Ovary (tissue), 9 donors: ENCODE results near the gene CEP104. TPM values are rescaled to one million over a fixed set of nuclear protein-coding genes. Genes with fewer than 3 reads are reported as not detected.

Source experiments
- DNase-seq, 5 donors: peaks; one replicate each; pipeline ENCODE4 v3.0.0-alpha.2; 2019 to 2020
- H3K27ac ChIP-seq, 2 donors: fragments of 200-600 bp; one replicate each; pipeline versions ENCODE4 v1.5.1 to v1.8.0; 2019 to 2022
- H3K27me3 ChIP-seq: fragments of 200-600 bp; one replicate; pipeline ENCODE4 v1.8.0; 2022
- H3K36me3 ChIP-seq: fragments of 200-600 bp; sonication (generic); one replicate; pipeline ENCODE4 v1.5.1; 2019
- H3K4me1 ChIP-seq: one replicate; pipeline ENCODE4 v1.8.1; 2013; ENCODE audit warnings: mild to moderate bottlenecking, moderate library complexity; ENCODE audit not compliant: insufficient read depth
- H3K4me3 ChIP-seq: fragments of 200-600 bp; sonication (generic); one replicate; pipeline ENCODE4 v1.5.1; 2017
- H3K9me3 ChIP-seq, 2 donors: fragments of 200-600 bp in 1 of 2; sonication (generic) in 1 of 2; one replicate each; pipeline versions ENCODE4 v1.5.1 to v1.8.1; 2013 to 2019; ENCODE audit warnings: mild to moderate bottlenecking in 1 of 2, moderate library complexity in 1 of 2
- CTCF ChIP-seq, 3 donors: fragments of 450-650 bp in 2 of 3; fragments of 200-600 bp in 1 of 3; IDR thresholded peaks; one replicate each; pipeline versions ENCODE4 v1.5.1 to v1.8.0; 2016 to 2022; ENCODE audit warnings: antibody characterized with exemption in 3 of 3, mild to moderate bottlenecking in 1 of 3
- EP300 ChIP-seq: sonication (generic); formaldehyde crosslinking; IDR thresholded peaks from one replicate; pipeline ENCODE4 v1.6.1; 2017; ENCODE audit warnings: antibody characterized with exemption
- POLR2A ChIP-seq: fragments of 450-650 bp; IDR thresholded peaks from one replicate; pipeline ENCODE4 v1.6.1; 2017; ENCODE audit warnings: antibody characterized with exemption, mild to moderate bottlenecking, moderate library complexity
- WGBS, 3 donors: extraction: QIAGEN DNeasy Blood & Tissue Kit in 1 of 3; methylation state at CpG; one replicate each; pipeline versions ENCODE4 v1.1.5 to v1.1.7; 2013 to 2017; 5-methylcytosine and 5-hydroxymethylcytosine counted together
- intact Hi-C, 4 donors: fragments of 100-400 bp; cut with DNase I; formaldehyde crosslinking; loops; one replicate each; pipeline versions ENCODE4 v1.11.0 to v1.15.1; 2022 to 2023
- polyA plus RNA-seq, 2 donors: library from polyadenylated mRNA; stranded (reverse); fragments of 200-250 nt in 1 of 2; fragments of 350-450 nt in 1 of 2; fragmentation: Illumina TruSeq in 1 of 2; extraction: RNeasy Lipid Tissue Mini Kit (QIAGEN cat#74804) in 1 of 2; gene quantifications; one replicate each; pipeline ENCODE4 v1.2.3, GENCODE V29; 2013 to 2014
- total RNA-seq, 7 donors: library from RNA; depleted of rRNA in 2 of 7; stranded (reverse); fragments of >200 nt in 2 of 7; fragmentation: NEBNext Ultra II Directional in 3 of 7; extraction: Animal tissue kit (Norgen Biotek cat#: 25700) in 3 of 7; gene quantifications; one replicate each; pipeline versions ENCODE4 v1.1.0 to v1.2.4, GENCODE V29; 2016 to 2023
- donor health status: DM: no; HTN: no; CAD: no; lungs with moderate emphysema.
- donor health status: DM: no; HTN: no; CAD: no.
- donor health status: Bipolar disorder and iron deficiency.
- donor health status: DM: yes; HTN: yes; CAD: no.
- donor health status: DM: no; HTN: no; CAD: no.
- donor health status: DM: yes; HTN: yes; CAD: no.

Gene CEP104
- total and polyA plus RNA-seq, 9 donors: 7.9 to 40.7 (median 37.6) TPM

GRCh38 chr1:3780901-3781300 lies 76.1 kb downstream of the CEP104 start:
- no peaks in the 10 kb centered on the region for H3K9me3 ChIP-seq
- H3K27ac ChIP-seq: no peak overlapping the region
- no peaks in the 10 kb centered on the region for H3K27me3 ChIP-seq
- peaks cover 3% of the 10 kb centered on the region for H3K4me1 ChIP-seq
- no peaks in the 10 kb centered on the region for H3K36me3 ChIP-seq
- DNase-seq: peak in 1 of 5 donors; percentile 34
- no peak overlapping the region for H3K4me3 ChIP-seq
- intact Hi-C loops: no loop called here
- no peak for TF ChIP-seq CTCF (IDR thresholded peaks at IDR 0.05)
- no peak for TF ChIP-seq EP300
- TF ChIP-seq POLR2A: no peak
- WGBS, 3 donors: 79 to 85% (median 81%) methylated on average over 21 of the region's 21 CpGs

- Histone ChIP-seq H3K27me3 (no peaks in the 10 kb centered on the region), H3K27ac (no peak overlapping the region), H3K36me3 (no peaks in the 10 kb centered on the region), H3K9me3 (no peaks in the 10 kb centered on the region), H3K4me3 (no peak overlapping the region), H3K4me1 (peaks cover 6% of the 10 kb centered on the region)
- TF ChIP-seq POLR2A (no peak), EP300 (no peak), CTCF (IDR thresholded peaks at IDR 0.05) (no peak)
- WGBS, 3 donors: 85 to 93% (median 85%) methylated on average over 20 of the region's 20 CpGs
- intact Hi-C loops: no loop called here
- no peak for DNase-seq
These were observed 77.0 kb downstream of the CEP104 start for GRCh38 chr1:3779912-3780416.

- no peaks in the 10 kb centered on the region for H3K27me3 ChIP-seq
- H3K4me1 ChIP-seq: peaks cover 6% of the 10 kb centered on the region
- H3K4me3 ChIP-seq: no peak overlapping the region
- H3K9me3 ChIP-seq: no peaks in the 10 kb centered on the region
- H3K27ac ChIP-seq: no peak overlapping the region
- TF ChIP-seq POLR2A (no peak), EP300 (no peak), CTCF (IDR thresholded peaks at IDR 0.05) (no peak)
- DNase-seq: peak in 1 of 5 donors; percentile 33
- H3K36me3 ChIP-seq: no peaks in the 10 kb centered on the region
- intact Hi-C loops: no loop called here
- 82 to 87% (median 84%) methylated on average over 23 of the region's 23 CpGs for WGBS, 3 donors
These were observed 77.6 kb downstream of the CEP104 start for GRCh38 chr1:3779265-3779911.

GRCh38 chr1:3778590-3779264 lies 78.3 kb downstream of the CEP104 start:
- Histone ChIP-seq H3K4me3 (no peak overlapping the region), H3K9me3 (no peaks in the 10 kb centered on the region), H3K27me3 (no peaks in the 10 kb centered on the region), H3K27ac (no peak overlapping the region), H3K4me1 (peaks cover 6% of the 10 kb centered on the region), H3K36me3 (no peaks in the 10 kb centered on the region)
- intact Hi-C loops: no loop called here
- WGBS, 3 donors: 70 to 83% (median 73%) methylated on average over 14 of the region's 14 CpGs
- TF ChIP-seq CTCF (IDR thresholded peaks at IDR 0.05) (no peak), POLR2A (no peak), EP300 (no peak)
- DNase-seq: peak in 1 of 5 donors; percentile 36
